GM12891 (cell line): ENCODE data around the gene CYP17A1.

ENCODE experiments used
- POLR2A ChIP-seq: IDR thresholded peaks from 2 replicates; pipeline ENCODE4 v1.6.1; 2011; ENCODE audit warnings: low read depth, low read length, control low read depth
- POLR2AphosphoS5 ChIP-seq: IDR thresholded peaks from 2 replicates; pipeline ENCODE4 v1.6.1; 2011; ENCODE audit warnings: low read depth, low read length, control low read depth
- POU2F2 ChIP-seq: IDR thresholded peaks from 2 replicates; pipeline ENCODE4 v1.6.1; 2011; ENCODE audit warnings: low read depth, mild to moderate bottlenecking, control low read depth, low read length, moderate library complexity

DNA sequence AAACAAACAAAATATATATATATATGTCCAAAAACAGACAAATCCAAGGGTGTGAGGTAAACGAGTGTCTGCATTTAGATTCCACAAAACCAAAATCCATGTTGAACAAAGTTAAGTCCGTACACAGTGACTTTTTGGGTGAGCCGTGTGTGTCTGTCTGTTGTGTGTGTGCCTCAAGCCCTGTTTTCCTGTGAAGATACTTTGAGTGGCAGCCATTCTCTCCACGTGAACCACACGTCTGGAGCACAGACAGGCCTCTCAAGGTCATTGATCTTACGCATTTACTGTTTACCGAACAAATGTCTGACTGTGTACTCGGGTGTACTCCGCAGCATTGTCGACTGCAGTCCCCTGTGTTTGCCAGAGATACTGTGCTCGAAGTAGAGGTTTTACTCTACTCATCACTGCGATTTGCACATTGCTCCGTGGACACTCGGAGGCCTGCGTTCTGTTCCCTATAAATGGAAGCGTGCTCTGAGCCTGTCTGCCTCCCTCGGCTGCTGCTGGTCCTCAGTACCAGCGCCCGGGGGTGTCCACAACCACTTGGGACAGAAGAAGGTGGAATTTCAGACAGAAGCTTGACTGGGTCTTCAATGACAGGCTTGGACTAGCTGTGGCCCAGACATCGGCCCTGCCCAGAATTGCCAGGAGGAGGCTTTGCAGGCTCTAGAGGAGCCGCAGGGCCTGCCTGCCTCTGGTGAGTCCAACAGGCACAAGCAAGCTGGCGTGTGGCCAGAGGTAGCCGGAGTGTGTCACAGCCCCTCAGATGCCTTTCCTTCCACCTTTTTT lies 22.1 kb downstream of the CYP17A1 start:
- TF ChIP-seq POLR2AphosphoS5 (no peak), POU2F2 (no peak), POLR2A (no peak)
